OCI-LY3 (cell line): Measurements from ENCODE around the gene THRB.

Experiments used
- EZH2phosphoT487 ChIP-seq: fragments of 200-600 bp; shearing (Covaris generic); IDR thresholded peaks from 2 replicates; pipeline ENCODE4 v1.6.1; 2018; ENCODE audit warnings: antibody characterized with exemption, mixed run types, low read depth
- TF ChIP-seq, protein P1 (sequence below): fragments of 200-600, 300-600 bp; sonication (generic); IDR thresholded peaks from 2 replicates; pipeline ENCODE4 v1.5.1; 2014; ENCODE audit warnings: antibody characterized with exemption, low read length, low read depth

DNA sequence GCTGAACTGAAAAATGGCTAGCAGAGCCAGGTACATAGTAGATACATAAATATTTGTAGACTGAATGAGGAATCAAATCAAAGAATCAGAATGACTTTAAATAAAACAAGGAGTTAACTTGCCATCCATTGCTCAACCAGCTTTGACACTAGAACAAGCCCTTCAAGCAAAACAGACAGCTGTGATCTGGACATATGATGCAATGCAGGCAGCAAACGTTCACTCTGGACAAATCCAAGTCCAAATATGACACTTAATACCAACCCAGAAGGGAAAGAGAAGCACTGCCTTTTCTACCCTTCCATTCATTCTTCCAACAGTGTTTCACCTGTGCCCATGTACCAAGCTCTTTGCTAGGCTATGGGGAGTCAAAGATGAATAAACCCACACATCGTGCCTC lies 4.5 kb downstream of the THRB start:
- TF ChIP-seq, protein P1, sequence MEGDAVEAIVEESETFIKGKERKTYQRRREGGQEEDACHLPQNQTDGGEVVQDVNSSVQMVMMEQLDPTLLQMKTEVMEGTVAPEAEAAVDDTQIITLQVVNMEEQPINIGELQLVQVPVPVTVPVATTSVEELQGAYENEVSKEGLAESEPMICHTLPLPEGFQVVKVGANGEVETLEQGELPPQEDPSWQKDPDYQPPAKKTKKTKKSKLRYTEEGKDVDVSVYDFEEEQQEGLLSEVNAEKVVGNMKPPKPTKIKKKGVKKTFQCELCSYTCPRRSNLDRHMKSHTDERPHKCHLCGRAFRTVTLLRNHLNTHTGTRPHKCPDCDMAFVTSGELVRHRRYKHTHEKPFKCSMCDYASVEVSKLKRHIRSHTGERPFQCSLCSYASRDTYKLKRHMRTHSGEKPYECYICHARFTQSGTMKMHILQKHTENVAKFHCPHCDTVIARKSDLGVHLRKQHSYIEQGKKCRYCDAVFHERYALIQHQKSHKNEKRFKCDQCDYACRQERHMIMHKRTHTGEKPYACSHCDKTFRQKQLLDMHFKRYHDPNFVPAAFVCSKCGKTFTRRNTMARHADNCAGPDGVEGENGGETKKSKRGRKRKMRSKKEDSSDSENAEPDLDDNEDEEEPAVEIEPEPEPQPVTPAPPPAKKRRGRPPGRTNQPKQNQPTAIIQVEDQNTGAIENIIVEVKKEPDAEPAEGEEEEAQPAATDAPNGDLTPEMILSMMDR = no peak
- TF ChIP-seq EZH2phosphoT487 = no peak
